A549 treated with ZK216348 at 1 μM for 4 hours (cell line): ENCODE measurements around the gene CEACAM16. TPM values are rescaled to one million over a fixed set of nuclear protein-coding genes. Genes with fewer than 3 reads are reported as not detected.

Source experiments
- total RNA-seq: library from RNA; stranded (reverse); fragments of 200-300 nt; extraction: Qiagen RNA extraction; gene quantifications from 5 replicates; pipeline ENCODE4 v1.2.3, GENCODE V29; 2022; ENCODE audit warnings: low read depth

The CEACAM16 gene
- total RNA-seq, result 0.08 to 0.19 TPM (median 0.16 TPM) in 3 of 5 replicates, not detected in the others

GRCh38 chr19:44698492-44699201 is at the start of gene CEACAM16:
Gene CEACAM16 (plus strand): TSS chr19:44699151. CDS start chr19:44701457, 2,306 bp downstream.

GRCh38 chr19:44671400-44671799 is 27.6 kb upstream of the CEACAM16 start, which contains the start of gene CEACAM19:
Gene CEACAM19 (plus strand): TSS chr19:44671482. CDS start chr19:44671932, 450 bp downstream.

GRCh38 chr19:44748426-44749254 is 49.7 kb downstream of the CEACAM16 start, which contains the start of gene BCL3:
Gene BCL3 (plus strand): TSS chr19:44748708. CDS start chr19:44748791, 83 bp downstream.

Other genes starting within 250 kb of the CEACAM16 start
- 7.5 to 11.3 TPM (median 8.2 TPM) in 5 replicates for gene ZNF180, start 198.6 kb upstream of the CEACAM16 start, total RNA-seq
- gene CEACAM20, start 169.5 kb upstream of the CEACAM16 start, total RNA-seq, result 0.09 to 0.11 TPM in 2 of 5 replicates, not detected in the others
- 0.27 to 0.68 TPM (median 0.45 TPM) in 5 replicates for gene IGSF23, start 85.6 kb upstream of the CEACAM16 start, total RNA-seq
- 96.5 to 123 TPM (median 114 TPM) in 5 replicates for gene PVR, start 55.2 kb upstream of the CEACAM16 start, total RNA-seq
- gene CEACAM19, start 27.7 kb upstream of the CEACAM16 start, total RNA-seq, result 6.6 to 13.0 TPM (median 10.0 TPM) in 5 replicates
- 31.6 to 92.9 TPM (median 77.1 TPM) in 5 replicates for gene BCL3, start 49.6 kb downstream of the CEACAM16 start, total RNA-seq
- gene CBLC, start 78.7 kb downstream of the CEACAM16 start, total RNA-seq, result not detected in 5 replicates
- 46.2 to 95.2 TPM (median 82.2 TPM) in 5 replicates for gene BCAM, start 110.0 kb downstream of the CEACAM16 start, total RNA-seq
- 66.5 to 87.0 TPM (median 80.6 TPM) in 5 replicates for gene NECTIN2, start 147.1 kb downstream of the CEACAM16 start, total RNA-seq
- gene TOMM40, start 192.1 kb downstream of the CEACAM16 start, total RNA-seq, result 157 to 269 TPM (median 249 TPM) in 5 replicates
- 9.7 to 22.0 TPM (median 15.3 TPM) in 5 replicates for gene APOE, start 206.6 kb downstream of the CEACAM16 start, total RNA-seq
- 106 to 124 TPM (median 109 TPM) in 5 replicates for gene APOC1, start 215.5 kb downstream of the CEACAM16 start, total RNA-seq
- gene APOC4, start 243.1 kb downstream of the CEACAM16 start, total RNA-seq, result not detected in 5 replicates
- gene APOC2, start 246.9 kb downstream of the CEACAM16 start, total RNA-seq, result not detected in 5 replicates